ENCODE results near the gene TTC33.

The TTC33 gene

GRCh38 chr5:40549616-40550015 lies 206.1 kb downstream of the TTC33 start:
- no peaks in the 10 kb centered on the region for H3K27me3 ChIP-seq (ENCODE audit: control insufficient read depth, insufficient read depth, low read length)
- H3K9ac ChIP-seq (ENCODE audit: low read depth, low read length) = no peak overlapping the region
- no peaks in the 10 kb centered on the region for H3K4me1 ChIP-seq (ENCODE audit: control insufficient read depth, insufficient read depth, low read length)
- no peaks in the 10 kb centered on the region for H3K9me3 ChIP-seq (ENCODE audit: control insufficient read depth, insufficient read depth, low read length)
- no peak overlapping the region for H3K4me3 ChIP-seq (ENCODE audit: low read depth, low read length)
- H3K36me3 ChIP-seq (ENCODE audit: control insufficient read depth, insufficient read depth, low read length) = no peaks in the 10 kb centered on the region

GRCh38 chr5:40547994-40548575 lies 207.7 kb downstream of the TTC33 start:
- no peak overlapping the region for H3K4me3 ChIP-seq (ENCODE audit: low read depth, low read length)
- H3K9ac ChIP-seq (ENCODE audit: low read depth, low read length) = no peak overlapping the region

GRCh38 chr5:40547557-40547956 lies 208.2 kb downstream of the TTC33 start:
- no peaks in the 10 kb centered on the region for H3K36me3 ChIP-seq (ENCODE audit: control insufficient read depth, insufficient read depth, low read length)
- no peaks in the 10 kb centered on the region for H3K27me3 ChIP-seq (ENCODE audit: control insufficient read depth, insufficient read depth, low read length)
- no peaks in the 10 kb centered on the region for H3K9me3 ChIP-seq (ENCODE audit: control insufficient read depth, insufficient read depth, low read length)
- H3K4me1 ChIP-seq (ENCODE audit: control insufficient read depth, insufficient read depth, low read length) = no peaks in the 10 kb centered on the region
- no peak overlapping the region for H3K4me3 ChIP-seq (ENCODE audit: low read depth, low read length)
- no peak overlapping the region for H3K9ac ChIP-seq (ENCODE audit: low read depth, low read length)

More at GRCh38 chr5:40547994-40548575, 207.7 kb downstream of the TTC33 start:
- Histone ChIP-seq H3K9me3 (ENCODE audit: control insufficient read depth, insufficient read depth, low read length) (no peaks in the 10 kb centered on the region), H3K27me3 (ENCODE audit: control insufficient read depth, insufficient read depth, low read length) (no peaks in the 10 kb centered on the region), H3K36me3 (ENCODE audit: control insufficient read depth, insufficient read depth, low read length) (no peaks in the 10 kb centered on the region), H3K4me1 (ENCODE audit: control insufficient read depth, insufficient read depth, low read length) (no peaks in the 10 kb centered on the region)

GRCh38 chr5:40540301-40540700 lies 215.5 kb downstream of the TTC33 start:
- Histone ChIP-seq H3K27me3 (ENCODE audit: control insufficient read depth, insufficient read depth, low read length) (no peaks in the 10 kb centered on the region), H3K36me3 (ENCODE audit: control insufficient read depth, insufficient read depth, low read length) (no peaks in the 10 kb centered on the region), H3K4me1 (ENCODE audit: control insufficient read depth, insufficient read depth, low read length) (no peaks in the 10 kb centered on the region), H3K9me3 (ENCODE audit: control insufficient read depth, insufficient read depth, low read length) (no peaks in the 10 kb centered on the region), H3K4me3 (ENCODE audit: low read depth, low read length) (no peak overlapping the region), H3K9ac (ENCODE audit: low read depth, low read length) (no peak overlapping the region)

DNA sequence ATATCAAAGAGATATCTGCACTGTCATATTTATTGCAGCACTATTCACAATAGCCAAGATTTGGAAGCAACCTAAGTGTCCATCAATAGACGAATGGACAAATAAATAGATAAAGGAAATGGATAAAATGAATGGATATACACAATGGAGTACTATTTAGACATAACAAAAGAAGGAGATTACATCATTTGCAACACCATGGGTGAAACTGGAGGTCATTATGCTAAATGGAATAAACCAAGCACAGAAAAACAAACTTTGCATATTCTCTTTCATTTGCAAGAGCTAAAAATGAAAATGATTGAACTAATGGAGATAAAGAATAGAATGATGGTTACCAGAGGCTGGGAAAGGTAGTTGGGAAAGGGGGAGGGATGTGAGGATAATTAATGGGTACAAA lies 231.1 kb downstream of the TTC33 start:
- no peaks in the 10 kb centered on the region for H3K36me3 ChIP-seq (ENCODE audit: control insufficient read depth, insufficient read depth, low read length)
- H3K4me3 ChIP-seq (ENCODE audit: low read depth, low read length) = no peak overlapping the region
- no peak overlapping the region for H3K9ac ChIP-seq (ENCODE audit: low read depth, low read length)
- no peaks in the 10 kb centered on the region for H3K27me3 ChIP-seq (ENCODE audit: control insufficient read depth, insufficient read depth, low read length)
- no peaks in the 10 kb centered on the region for H3K9me3 ChIP-seq (ENCODE audit: control insufficient read depth, insufficient read depth, low read length)
- H3K4me1 ChIP-seq (ENCODE audit: control insufficient read depth, insufficient read depth, low read length) = no peaks in the 10 kb centered on the region

GRCh38 chr5:40521925-40522324 lies 233.8 kb downstream of the TTC33 start:
- no peak overlapping the region for H3K4me3 ChIP-seq (ENCODE audit: low read depth, low read length)
- no peaks in the 10 kb centered on the region for H3K9me3 ChIP-seq (ENCODE audit: control insufficient read depth, insufficient read depth, low read length)
- H3K9ac ChIP-seq (ENCODE audit: low read depth, low read length) = no peak overlapping the region
- H3K36me3 ChIP-seq (ENCODE audit: control insufficient read depth, insufficient read depth, low read length) = no peaks in the 10 kb centered on the region
- no peaks in the 10 kb centered on the region for H3K27me3 ChIP-seq (ENCODE audit: control insufficient read depth, insufficient read depth, low read length)
- H3K4me1 ChIP-seq (ENCODE audit: control insufficient read depth, insufficient read depth, low read length) = no peaks in the 10 kb centered on the region

DNA sequence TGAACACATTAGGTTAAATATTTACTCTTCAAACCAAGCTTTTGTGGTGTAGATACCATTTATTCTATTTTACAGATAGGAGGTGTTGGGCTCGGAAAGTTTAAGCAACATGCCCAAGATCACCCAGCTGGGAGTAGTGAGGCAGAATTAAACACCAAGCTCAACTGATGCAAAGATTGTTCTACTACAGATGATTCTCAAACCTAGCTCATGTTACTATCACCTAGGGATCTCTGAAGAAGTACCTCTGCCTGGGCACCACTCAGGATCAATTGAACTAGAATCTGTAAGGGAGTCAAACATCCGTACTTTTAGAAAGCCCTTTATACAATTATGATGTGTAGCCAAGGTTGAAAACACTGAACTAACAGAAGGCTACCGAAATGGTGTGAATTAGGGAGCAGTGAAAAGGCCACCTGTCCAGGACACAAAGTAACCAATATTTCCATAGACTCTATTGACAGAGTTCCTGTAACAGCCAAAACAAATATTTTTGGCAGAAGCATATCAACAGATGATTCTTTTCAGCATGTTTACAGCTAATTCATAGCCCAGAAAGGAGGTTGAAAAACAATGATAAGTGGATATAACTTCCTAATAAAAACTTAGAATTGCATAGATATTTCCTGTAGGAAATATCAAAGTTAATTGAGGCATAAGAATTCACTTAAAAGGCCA lies 234.5 kb downstream of the TTC33 start:
- Histone ChIP-seq H3K4me1 (ENCODE audit: control insufficient read depth, insufficient read depth, low read length) (no peaks in the 10 kb centered on the region), H3K36me3 (ENCODE audit: control insufficient read depth, insufficient read depth, low read length) (no peaks in the 10 kb centered on the region), H3K4me3 (ENCODE audit: low read depth, low read length) (no peak overlapping the region), H3K27me3 (ENCODE audit: control insufficient read depth, insufficient read depth, low read length) (no peaks in the 10 kb centered on the region), H3K9ac (ENCODE audit: low read depth, low read length) (no peak overlapping the region), H3K9me3 (ENCODE audit: control insufficient read depth, insufficient read depth, low read length) (no peaks in the 10 kb centered on the region)

GRCh38 chr5:40518485-40518917 lies 237.3 kb downstream of the TTC33 start:
- Histone ChIP-seq H3K9me3 (ENCODE audit: control insufficient read depth, insufficient read depth, low read length) (no peaks in the 10 kb centered on the region), H3K36me3 (ENCODE audit: control insufficient read depth, insufficient read depth, low read length) (no peaks in the 10 kb centered on the region), H3K27me3 (ENCODE audit: control insufficient read depth, insufficient read depth, low read length) (no peaks in the 10 kb centered on the region), H3K9ac (ENCODE audit: low read depth, low read length) (no peak overlapping the region), H3K4me3 (ENCODE audit: low read depth, low read length) (no peak overlapping the region), H3K4me1 (ENCODE audit: control insufficient read depth, insufficient read depth, low read length) (no peaks in the 10 kb centered on the region)

- no peak overlapping the region for H3K9ac ChIP-seq (ENCODE audit: low read depth, low read length)
- no peaks in the 10 kb centered on the region for H3K27me3 ChIP-seq (ENCODE audit: control insufficient read depth, insufficient read depth, low read length)
- no peaks in the 10 kb centered on the region for H3K9me3 ChIP-seq (ENCODE audit: control insufficient read depth, insufficient read depth, low read length)
- H3K36me3 ChIP-seq (ENCODE audit: control insufficient read depth, insufficient read depth, low read length) = no peaks in the 10 kb centered on the region
- H3K4me3 ChIP-seq (ENCODE audit: low read depth, low read length) = no peak overlapping the region
- no peaks in the 10 kb centered on the region for H3K4me1 ChIP-seq (ENCODE audit: control insufficient read depth, insufficient read depth, low read length)
These were observed 240.3 kb downstream of the TTC33 start for GRCh38 chr5:40515476-40515875.

GRCh38 chr5:40514976-40515375 lies 240.8 kb downstream of the TTC33 start:
- H3K4me1 ChIP-seq (ENCODE audit: control insufficient read depth, insufficient read depth, low read length) = no peaks in the 10 kb centered on the region
- no peak overlapping the region for H3K9ac ChIP-seq (ENCODE audit: low read depth, low read length)
- no peaks in the 10 kb centered on the region for H3K36me3 ChIP-seq (ENCODE audit: control insufficient read depth, insufficient read depth, low read length)
- H3K27me3 ChIP-seq (ENCODE audit: control insufficient read depth, insufficient read depth, low read length) = no peaks in the 10 kb centered on the region
- H3K4me3 ChIP-seq (ENCODE audit: low read depth, low read length) = no peak overlapping the region
- H3K9me3 ChIP-seq (ENCODE audit: control insufficient read depth, insufficient read depth, low read length) = no peaks in the 10 kb centered on the region

- Histone ChIP-seq H3K9me3 (ENCODE audit: control insufficient read depth, insufficient read depth, low read length) (no peaks in the 10 kb centered on the region), H3K9ac (ENCODE audit: low read depth, low read length) (no peak overlapping the region), H3K4me3 (ENCODE audit: low read depth, low read length) (no peak overlapping the region), H3K27me3 (ENCODE audit: control insufficient read depth, insufficient read depth, low read length) (no peaks in the 10 kb centered on the region), H3K36me3 (ENCODE audit: control insufficient read depth, insufficient read depth, low read length) (no peaks in the 10 kb centered on the region), H3K4me1 (ENCODE audit: control insufficient read depth, insufficient read depth, low read length) (no peaks in the 10 kb centered on the region)
These were observed 244.0 kb downstream of the TTC33 start for GRCh38 chr5:40511801-40512200.

DNA sequence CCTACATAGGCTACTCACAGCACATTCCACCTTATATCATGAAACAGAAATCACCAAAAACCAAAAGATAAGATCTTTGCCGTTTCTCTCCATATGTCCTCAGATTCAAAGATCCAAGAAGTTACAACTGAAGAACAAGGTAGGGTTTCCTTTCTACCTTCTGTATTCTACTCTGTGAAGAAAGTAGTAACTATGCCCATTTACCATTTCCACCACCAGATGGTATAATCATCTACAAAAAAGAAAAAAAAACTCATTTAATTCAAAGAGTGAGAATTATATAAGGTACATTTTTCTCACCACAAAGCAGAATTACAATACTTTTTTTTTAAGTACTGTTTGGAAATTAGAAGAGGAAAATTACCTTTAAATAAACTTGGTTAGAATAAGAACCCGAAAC lies 248.7 kb downstream of the TTC33 start:
- Histone ChIP-seq H3K4me3 (ENCODE audit: low read depth, low read length) (no peak overlapping the region), H3K27me3 (ENCODE audit: control insufficient read depth, insufficient read depth, low read length) (no peaks in the 10 kb centered on the region), H3K4me1 (ENCODE audit: control insufficient read depth, insufficient read depth, low read length) (no peaks in the 10 kb centered on the region), H3K36me3 (ENCODE audit: control insufficient read depth, insufficient read depth, low read length) (no peaks in the 10 kb centered on the region), H3K9ac (ENCODE audit: low read depth, low read length) (no peak overlapping the region), H3K9me3 (ENCODE audit: control insufficient read depth, insufficient read depth, low read length) (no peaks in the 10 kb centered on the region)
